TTC549 (cell line): ENCODE measurements around the gene BANK1.

Source experiments
- FAIRE-seq: peaks from 2 replicates; lab custom pipeline; 2012; peaks lifted over from hg19 to GRCh38; lab: Jason Lieb, UNC

The BANK1 gene

GRCh38 chr4:101790521-101791181 is at the start of gene BANK1:
Gene BANK1 (plus strand): TSS chr4:101790730. CDS start chr4:101790881, 151 bp downstream.
- FAIRE-seq: no peak

GRCh38 chr4:101753721-101754120 is 36.8 kb upstream of the BANK1 start:
- no peak for FAIRE-seq

GRCh38 chr4:101756181-101756580 is 34.3 kb upstream of the BANK1 start:
- FAIRE-seq: no peak

- FAIRE-seq: no peak
Observed at GRCh38 chr4:101761405-101761804, 29.1 kb upstream of the BANK1 start.

GRCh38 chr4:101762025-101762424 is 28.5 kb upstream of the BANK1 start:
- no peak for FAIRE-seq

- FAIRE-seq: no peak
Observed at GRCh38 chr4:101762534-101762933, 28.0 kb upstream of the BANK1 start.

- no peak for FAIRE-seq
Observed at GRCh38 chr4:101763576-101763975, 27.0 kb upstream of the BANK1 start.

- no peak for FAIRE-seq
Observed at GRCh38 chr4:101774807-101775206, 15.7 kb upstream of the BANK1 start.

GRCh38 chr4:101777431-101777830 is 13.1 kb upstream of the BANK1 start:
- FAIRE-seq: no peak

- no peak for FAIRE-seq
Observed at GRCh38 chr4:101780284-101780683, 10.2 kb upstream of the BANK1 start.

- FAIRE-seq: no peak
Observed at GRCh38 chr4:101782546-101782945, 8.0 kb upstream of the BANK1 start.

GRCh38 chr4:101784957-101785356 is 5.6 kb upstream of the BANK1 start:
- no peak for FAIRE-seq

- no peak for FAIRE-seq
Observed at GRCh38 chr4:101785486-101785885, 5.0 kb upstream of the BANK1 start.

GRCh38 chr4:101787701-101788316 is 2.7 kb upstream of the BANK1 start:
- no peak for FAIRE-seq

- FAIRE-seq: no peak
Observed at GRCh38 chr4:101791182-101791558, 640 bp downstream of the BANK1 start.

GRCh38 chr4:101792056-101792590 is 1.6 kb downstream of the BANK1 start:
- no peak for FAIRE-seq

- FAIRE-seq: no peak
Observed at GRCh38 chr4:101793397-101793796, 2.9 kb downstream of the BANK1 start.

GRCh38 chr4:101794806-101795205 is 4.3 kb downstream of the BANK1 start:
- FAIRE-seq: no peak

GRCh38 chr4:101795704-101796103 is 5.2 kb downstream of the BANK1 start:
- FAIRE-seq: no peak

GRCh38 chr4:101801958-101802357 is 11.4 kb downstream of the BANK1 start:
- no peak for FAIRE-seq

GRCh38 chr4:101806914-101807313 is 16.4 kb downstream of the BANK1 start:
- FAIRE-seq: no peak

GRCh38 chr4:101807351-101807750 is 16.8 kb downstream of the BANK1 start:
- FAIRE-seq: no peak

GRCh38 chr4:101813604-101814003 is 23.1 kb downstream of the BANK1 start:
- no peak for FAIRE-seq

- no peak for FAIRE-seq
Observed at GRCh38 chr4:101818362-101818761, 27.8 kb downstream of the BANK1 start.
